LNCaP clone FGC (cell line): ENCODE results near the gene HEG1.

Experiments used
- DNase-seq: peaks from one replicate; pipeline ENCODE4 v3.0.0-alpha.2; 2011; ENCODE audit warnings: low read depth
- H3K4me3 ChIP-seq: 2 replicates; pipeline ENCODE4 v1.5.1; 2011; ENCODE audit warnings: mild to moderate bottlenecking, low read depth, low read length, control low read depth
- CTCF ChIP-seq: IDR thresholded peaks from 2 replicates; pipeline ENCODE4 v1.5.1; 2012; ENCODE audit warnings: mild to moderate bottlenecking; ENCODE audit not compliant: control insufficient read depth, insufficient read depth; ENCODE audit errors: extremely low read depth

HEG1 gene

DNA sequence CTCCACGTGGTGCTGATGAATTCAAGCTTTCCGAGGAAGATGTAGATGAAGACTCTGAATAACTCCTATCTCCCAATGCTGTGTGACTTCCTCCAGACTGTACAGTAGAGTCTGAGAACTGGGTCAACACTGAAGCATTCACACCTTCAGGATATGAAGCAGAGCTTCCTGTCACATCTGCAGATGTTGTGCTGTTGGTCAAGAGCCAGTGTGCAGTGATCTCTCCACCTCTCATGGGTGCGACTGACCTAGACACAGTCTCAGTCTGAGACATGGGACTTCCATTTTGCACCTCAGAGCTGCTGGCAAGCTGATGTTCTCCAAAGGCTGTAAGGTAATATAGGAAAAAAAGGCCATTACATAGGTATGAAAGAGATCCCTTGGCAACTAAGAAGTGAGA lies 36.5 kb downstream of the HEG1 start:
- TF ChIP-seq CTCF: no peak
- no peak overlapping the region for H3K4me3 ChIP-seq
- DNase-seq: no peak

DNA sequence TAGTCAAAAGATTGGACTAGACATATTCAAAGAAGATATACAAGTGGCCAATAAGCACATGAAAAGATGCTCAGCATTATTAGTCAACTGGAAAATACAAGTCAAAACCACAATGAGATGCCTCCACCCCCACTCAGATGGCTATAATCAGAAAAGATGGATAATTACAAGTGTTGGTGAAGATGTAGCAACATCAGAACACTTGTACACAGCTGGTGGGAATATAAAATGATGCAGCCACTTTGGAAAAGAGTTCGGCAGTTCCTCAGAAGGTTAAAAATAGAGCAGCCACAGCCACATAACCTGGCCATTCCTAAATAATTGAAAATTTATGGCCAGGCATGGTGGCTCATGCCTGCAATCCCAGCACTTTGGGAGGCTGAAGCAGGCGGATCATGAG lies 38.4 kb downstream of the HEG1 start:
- DNase-seq: no peak
- H3K4me3 ChIP-seq: no peak overlapping the region
- TF ChIP-seq CTCF: no peak

DNA sequence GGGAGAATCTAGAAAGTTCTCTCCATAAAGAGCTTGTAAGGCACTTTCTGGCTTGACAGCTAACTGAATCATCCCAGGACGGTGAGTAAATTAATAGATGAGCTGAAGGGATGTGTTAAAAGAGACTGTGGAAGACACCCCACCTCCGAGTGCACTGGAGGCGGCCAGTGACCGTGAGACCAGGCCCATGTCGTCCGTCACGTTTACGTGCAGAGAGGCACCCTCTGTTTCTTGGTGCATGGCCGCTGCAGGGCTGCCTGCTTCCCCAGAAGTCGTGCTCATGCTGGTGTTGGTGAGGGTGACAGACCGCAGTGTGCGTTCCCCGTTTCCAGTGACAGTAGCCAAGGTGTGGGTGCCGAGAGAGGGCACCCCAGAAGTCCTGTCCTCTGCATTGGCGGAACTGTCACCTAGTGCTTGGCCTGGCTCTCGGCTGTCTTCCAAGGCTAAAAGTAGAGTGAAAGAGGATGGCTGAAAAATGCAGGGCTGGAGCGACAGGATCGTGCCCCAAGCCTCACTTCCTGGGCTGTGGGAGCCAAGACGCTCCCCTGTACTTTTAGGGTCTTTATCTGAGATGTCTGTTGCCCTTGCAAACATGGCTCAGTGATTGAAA lies 41.1 kb downstream of the HEG1 start:
- no peak overlapping the region for H3K4me3 ChIP-seq
- TF ChIP-seq CTCF: no peak
- no peak for DNase-seq

DNA sequence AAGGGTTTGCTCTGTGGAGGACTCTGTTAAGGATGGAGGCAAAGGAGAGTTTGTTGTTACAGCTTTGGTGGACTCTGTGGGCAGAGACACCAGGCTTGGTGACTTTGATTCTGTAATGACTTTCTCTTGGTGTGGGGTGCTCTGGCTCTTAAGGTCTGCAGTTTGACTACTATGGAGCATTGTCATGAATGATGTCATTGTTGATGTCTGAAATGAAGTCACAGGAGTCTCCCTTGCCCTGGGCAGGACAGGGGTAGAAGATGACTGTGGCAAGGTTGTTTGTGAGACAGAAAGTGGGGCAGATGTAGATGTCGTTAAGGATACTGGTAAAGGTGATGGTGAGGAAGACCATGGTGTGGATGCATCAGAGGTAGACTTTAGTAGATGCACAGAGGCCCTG lies 42.7 kb downstream of the HEG1 start:
- H3K4me3 ChIP-seq: no peak overlapping the region
- TF ChIP-seq CTCF: no peak
- no peak for DNase-seq

GRCh38 chr3:125011941-125012340 lies 43.9 kb downstream of the HEG1 start:
- TF ChIP-seq CTCF: no peak
- H3K4me3 ChIP-seq: no peak overlapping the region
- DNase-seq: no peak

GRCh38 chr3:125010393-125010792 lies 45.4 kb downstream of the HEG1 start:
- no peak overlapping the region for H3K4me3 ChIP-seq
- DNase-seq: peak; percentile 73
- TF ChIP-seq CTCF: no peak

- no peak overlapping the region for H3K4me3 ChIP-seq
- TF ChIP-seq CTCF: no peak
- no peak for DNase-seq
These were observed 47.0 kb downstream of the HEG1 start for GRCh38 chr3:125008766-125009165.
